Fibroblast of skin of left quadriceps (primary cell): ENCODE data around the gene SMAD1.

Source experiments
- DNase-seq, 2 experiments: peaks; one replicate each; pipeline ENCODE4 v3.0.0-alpha.2; 2013; ENCODE audit warnings: low read depth in 2 of 2

Gene SMAD1

DNA sequence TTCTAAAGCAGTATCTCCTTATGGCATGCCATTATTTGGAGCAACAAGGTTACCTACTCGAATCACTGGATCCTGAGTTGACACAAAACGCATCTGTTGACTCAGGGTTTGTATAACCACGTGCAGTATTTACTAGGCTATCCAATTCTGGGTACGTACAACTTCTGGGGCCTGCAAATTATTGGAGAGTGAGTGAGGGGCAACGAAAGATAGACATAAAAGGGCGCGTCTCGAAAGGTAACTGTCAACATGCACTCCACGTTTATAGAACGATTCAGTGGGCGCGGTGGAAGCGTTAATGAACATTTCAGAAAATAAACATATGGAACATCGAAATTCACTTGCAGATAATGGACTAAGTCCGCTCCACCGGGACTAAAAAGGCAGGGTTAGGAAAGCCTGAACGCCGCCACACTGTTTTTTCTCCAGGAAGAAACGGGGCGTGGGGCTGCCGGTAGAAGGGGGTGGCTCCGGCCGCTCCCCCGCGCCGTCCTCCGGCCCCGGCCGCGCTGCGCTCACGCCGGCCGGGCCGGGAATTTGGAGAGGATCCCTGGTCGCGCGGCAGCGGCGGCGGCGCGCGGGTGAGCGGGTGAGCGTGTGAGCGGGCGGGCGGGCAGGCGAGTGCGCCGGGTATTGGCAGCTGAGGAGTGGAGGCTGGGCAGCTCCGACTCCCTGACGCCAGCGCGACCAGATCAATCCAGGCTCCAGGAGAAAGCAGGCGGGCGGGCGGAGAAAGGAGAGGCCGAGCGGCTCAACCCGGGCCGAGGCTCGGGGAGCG lies at the start of gene SMAD1:
TSS of gene SMAD1 (plus strand) at position 690 of the 778 bp plus-strand sequence. CDS start 32,761 bp downstream, outside the sequence.
- peak; percentile 59 to 67 for DNase-seq

DNA sequence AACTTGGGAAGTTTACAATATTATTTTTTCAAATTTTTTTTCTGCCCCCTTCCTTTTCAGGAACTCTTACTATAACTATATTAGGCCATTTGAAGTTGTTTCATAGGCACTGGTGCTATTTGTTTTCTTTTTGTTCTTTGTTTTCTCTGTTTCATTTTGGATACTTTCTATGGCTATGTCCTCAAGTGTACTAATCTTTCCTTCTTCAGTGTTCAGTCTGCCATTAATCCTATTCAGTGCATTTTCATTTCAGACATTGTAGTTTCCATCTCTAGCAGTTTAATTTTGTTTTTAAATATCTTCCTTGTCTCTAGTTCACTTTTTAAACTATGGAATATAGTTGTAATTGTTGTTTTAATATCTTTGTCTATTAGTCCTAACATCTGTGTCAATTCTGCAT lies 48.0 kb upstream of the SMAD1 start:
- DNase-seq, result no peak

DNA sequence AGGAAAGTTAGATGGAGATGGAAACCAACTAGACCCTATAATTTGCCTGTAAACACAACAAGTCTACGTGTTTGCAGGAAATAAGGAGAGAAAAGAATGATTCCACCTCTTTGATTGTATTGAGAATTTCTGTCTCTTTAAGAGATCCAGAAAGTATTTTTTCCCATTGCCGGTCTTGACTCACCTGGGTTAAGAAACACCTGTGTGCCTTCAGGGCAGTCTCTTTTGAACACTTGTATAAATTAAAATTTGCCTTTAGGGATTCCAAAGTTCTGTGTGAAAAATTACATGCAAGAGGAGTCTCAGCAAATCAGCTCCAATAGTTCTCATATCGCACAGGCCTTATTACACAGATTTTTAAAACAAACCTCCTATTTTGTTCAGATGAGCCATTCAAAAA lies 46.0 kb upstream of the SMAD1 start:
- no peak for DNase-seq

- DNase-seq, result no peak
These were observed 45.5 kb upstream of the SMAD1 start for GRCh38 chr4:145436114-145436513.

DNA sequence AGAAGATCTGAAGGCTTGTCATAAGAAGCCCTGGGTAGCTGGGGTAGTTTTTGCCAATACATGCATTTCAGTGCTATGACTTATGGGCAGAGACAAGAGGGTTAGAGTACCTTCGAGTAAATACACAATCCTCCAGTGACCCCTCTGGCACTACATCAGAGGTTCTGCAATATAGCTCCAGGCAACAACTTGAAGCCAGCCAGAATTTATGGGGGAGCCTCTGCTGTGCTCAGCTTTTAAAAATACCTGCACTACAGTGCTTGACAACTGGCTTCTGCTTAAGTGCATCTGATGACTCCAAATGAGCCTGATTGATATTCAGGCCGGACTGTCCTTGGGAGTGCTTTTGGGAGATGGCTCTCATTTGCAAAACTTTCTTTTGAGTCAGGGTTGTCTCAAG lies 44.9 kb upstream of the SMAD1 start:
- no peak for DNase-seq

GRCh38 chr4:145437466-145437865 lies 44.2 kb upstream of the SMAD1 start:
- DNase-seq, result no peak

DNA sequence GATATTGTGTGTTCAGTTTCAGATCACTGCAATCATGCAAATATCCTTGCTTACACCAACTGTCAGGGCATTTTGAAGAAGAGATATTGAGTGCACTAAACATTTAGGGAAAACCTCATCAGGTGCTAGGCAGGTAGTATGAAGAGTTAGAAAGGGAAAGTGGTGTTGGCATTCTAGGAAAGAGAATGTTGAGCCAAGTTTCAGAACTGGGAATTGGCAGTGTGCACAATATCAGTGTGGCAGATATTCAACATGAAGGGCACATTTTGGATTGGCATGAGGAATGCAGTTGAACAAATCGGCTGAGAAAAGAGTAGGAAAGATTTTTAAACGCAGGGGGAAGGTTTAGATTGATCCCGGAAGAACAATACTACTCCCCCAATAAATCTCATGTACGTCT lies 43.4 kb upstream of the SMAD1 start:
- DNase-seq, result no peak

DNA sequence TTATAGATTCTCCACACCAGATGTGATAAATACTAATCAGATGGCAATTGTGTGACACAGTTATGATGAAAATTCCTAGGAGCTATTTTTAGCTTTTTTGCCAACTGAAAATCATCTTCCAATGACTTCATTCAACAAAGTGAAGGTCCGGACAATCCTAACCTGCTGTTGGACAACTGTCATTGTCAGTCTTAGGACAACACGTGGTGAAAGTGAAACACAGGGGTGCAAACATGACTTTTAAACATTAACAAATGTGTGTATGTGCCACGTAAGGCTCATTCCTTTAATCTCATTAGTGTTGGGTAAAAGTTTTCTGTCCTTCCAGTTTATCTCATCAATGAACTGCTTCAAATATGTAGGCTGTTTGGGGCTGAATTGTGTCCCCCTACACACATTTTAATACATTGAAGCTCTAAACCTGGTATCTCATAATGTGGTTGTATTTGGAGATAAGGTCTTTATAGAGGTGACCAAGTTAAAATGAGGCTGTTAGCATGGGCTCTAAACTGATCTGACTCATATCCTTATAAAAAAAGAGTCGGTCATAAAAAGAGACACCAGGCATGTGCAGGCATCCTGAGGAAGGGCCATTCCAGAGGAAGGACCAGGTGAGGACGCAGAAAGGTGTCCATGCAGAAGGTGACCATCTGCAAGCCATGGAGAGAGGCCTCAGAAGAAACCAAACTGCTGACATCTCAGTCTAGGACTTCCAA lies 41.2 kb upstream of the SMAD1 start:
- no peak for DNase-seq

- no peak for DNase-seq
These were observed 35.5 kb upstream of the SMAD1 start for GRCh38 chr4:145446184-145446583.

- DNase-seq, result peak in 1 of 2 experiments; percentile 3
These were observed 29.8 kb upstream of the SMAD1 start for GRCh38 chr4:145451895-145452294.

- DNase-seq, result no peak
These were observed 29.0 kb upstream of the SMAD1 start for GRCh38 chr4:145452447-145453162.

- peak in 1 of 2 experiments; percentile 5 for DNase-seq
These were observed 28.5 kb upstream of the SMAD1 start for GRCh38 chr4:145453163-145453520.

DNA sequence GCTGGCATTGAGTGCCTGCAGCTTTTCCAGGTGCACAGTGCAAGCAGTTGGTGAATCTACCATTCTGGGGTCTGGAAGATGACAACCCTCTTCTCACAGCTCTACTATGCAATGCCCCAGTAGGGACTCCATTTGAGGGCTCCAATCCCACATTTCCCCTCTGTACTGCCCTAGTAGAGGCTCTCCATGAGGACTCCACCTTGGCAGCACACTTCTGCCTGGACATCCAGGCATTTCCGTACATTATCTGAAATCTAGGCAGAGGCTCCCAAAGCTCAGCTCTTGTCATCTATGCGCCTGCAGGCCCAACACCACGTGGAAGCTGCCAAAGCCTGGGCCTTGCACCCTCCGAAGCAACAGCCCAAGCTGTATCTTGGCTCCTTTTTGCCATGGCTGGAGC lies 8.4 kb upstream of the SMAD1 start:
- no peak for DNase-seq

GRCh38 chr4:145480257-145480656 lies 1.4 kb upstream of the SMAD1 start:
- no peak for DNase-seq

DNA sequence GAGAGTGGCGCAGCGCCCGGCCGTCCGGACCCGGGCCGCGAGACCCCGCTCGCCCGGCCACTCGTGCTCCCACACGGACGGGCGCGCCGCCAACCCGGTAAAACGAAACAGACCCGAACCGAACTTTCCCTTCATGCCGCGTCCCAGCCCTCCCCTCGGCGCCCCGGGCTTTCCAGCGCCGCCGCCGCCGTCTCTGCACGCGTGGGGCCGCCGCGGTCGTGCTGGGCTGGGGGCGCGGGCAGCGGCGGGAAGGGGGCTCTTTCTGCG lies 222 bp downstream of the SMAD1 start:
- DNase-seq, result no peak

DNA sequence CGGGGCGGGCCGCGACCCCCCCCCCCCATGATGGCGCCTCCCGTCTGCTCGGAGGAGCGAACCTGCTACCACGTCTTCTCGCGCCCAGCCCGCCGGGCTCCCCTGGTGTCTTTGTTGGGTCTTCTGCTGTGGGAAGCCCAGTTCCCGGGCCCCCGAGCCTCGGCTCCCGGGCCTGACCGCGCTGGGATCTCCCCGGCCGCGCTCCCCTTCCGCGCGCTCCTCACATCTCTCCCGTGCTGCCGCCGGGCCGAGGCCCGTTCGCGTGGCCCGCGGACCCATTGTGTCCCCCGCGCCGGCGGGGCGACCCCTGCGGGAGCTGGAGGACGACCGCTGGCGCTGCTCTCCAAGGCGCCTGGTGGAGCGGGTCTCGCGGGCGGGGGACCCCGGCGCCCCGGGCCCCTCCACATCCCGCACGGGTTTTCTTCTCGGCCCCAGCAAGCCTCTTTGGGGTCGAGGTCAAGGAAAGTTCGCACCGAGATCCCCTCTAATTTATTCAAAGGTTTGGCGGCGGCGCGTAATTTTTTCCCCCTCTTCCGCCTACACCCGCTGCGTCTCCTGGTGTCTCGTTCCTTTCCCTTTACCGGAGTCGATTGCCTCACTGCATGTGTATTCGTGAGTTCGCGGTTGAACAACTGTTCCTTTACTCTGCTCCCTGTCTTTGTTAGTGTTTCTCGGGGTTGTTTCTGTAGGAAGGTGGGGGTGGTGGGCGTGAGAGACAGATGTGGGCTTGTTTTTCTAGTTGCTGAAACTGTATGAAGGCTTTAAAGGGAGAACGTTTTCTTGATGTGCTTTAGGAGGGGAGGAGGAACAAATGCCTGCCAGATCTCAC lies 770 bp downstream of the SMAD1 start:
- DNase-seq, result peak; percentile 67 to 68

DNA sequence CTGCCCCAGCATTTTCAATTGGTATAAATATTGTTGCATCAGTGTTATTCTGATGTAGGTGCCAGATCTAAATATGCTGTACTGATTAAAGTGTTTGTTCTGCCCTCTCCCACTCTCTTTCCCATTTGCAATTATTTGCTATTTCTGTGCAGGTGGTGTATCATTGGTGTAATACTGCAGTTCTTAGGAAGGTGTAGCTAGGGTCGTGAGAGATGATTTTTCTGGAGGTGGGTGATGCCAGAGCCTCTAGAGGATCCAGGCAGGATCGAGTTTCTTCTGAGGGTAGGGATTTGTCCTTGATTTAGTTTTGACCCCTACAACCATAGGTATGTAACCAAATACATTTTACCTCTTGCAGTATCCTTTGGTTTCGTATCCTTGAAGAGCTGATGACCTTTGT lies 1.9 kb downstream of the SMAD1 start:
- no peak for DNase-seq

GRCh38 chr4:145484225-145484846 lies 2.7 kb downstream of the SMAD1 start:
- no peak for DNase-seq

GRCh38 chr4:145485120-145485519 lies 3.5 kb downstream of the SMAD1 start:
- DNase-seq, result no peak

GRCh38 chr4:145486603-145487002 lies 5.0 kb downstream of the SMAD1 start:
- DNase-seq, result no peak

GRCh38 chr4:145487631-145488030 lies 6.0 kb downstream of the SMAD1 start:
- DNase-seq, result no peak

DNA sequence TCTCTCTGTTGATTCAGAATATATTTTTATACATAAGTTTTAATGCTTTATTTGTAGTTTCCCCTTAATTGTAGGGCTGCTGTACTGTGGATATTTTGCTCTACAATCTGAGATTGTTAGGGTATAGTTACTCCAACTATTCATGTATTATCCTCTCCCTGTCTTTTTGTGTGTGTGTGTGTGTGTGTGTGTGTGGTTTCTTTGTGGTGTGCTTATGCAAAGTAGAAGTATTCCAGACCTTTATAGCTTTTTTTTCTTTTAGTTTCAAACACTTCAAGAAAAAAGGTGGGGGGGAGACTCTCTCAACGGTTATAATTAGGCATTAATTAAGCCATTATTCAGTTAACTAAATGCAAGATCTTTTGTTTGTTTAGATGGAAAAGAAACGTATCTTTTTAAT lies 6.7 kb downstream of the SMAD1 start:
- no peak for DNase-seq
